HG02678 (cell line): ENCODE measurements around the gene KCNK2.

Source experiments
- ATAC-seq: cut with Tn5 transposase; IDR thresholded peaks from one replicate; pipeline ENCODE4 v1.9.1; 2021; ENCODE audit warnings: mild to moderate bottlenecking, moderate library complexity; ENCODE audit not compliant: unreplicated experiment

Gene KCNK2

GRCh38 chr1:215250913-215251312 lies 168.4 kb downstream of the KCNK2 start:
- no peak for ATAC-seq

GRCh38 chr1:215251428-215251827 lies 168.9 kb downstream of the KCNK2 start:
- no peak for ATAC-seq

- no peak for ATAC-seq
Measured at GRCh38 chr1:215252164-215252563, 169.6 kb downstream of the KCNK2 start.

- ATAC-seq, result no peak
Measured at GRCh38 chr1:215256936-215257679, 174.6 kb downstream of the KCNK2 start.

- no peak for ATAC-seq
Measured at GRCh38 chr1:215260711-215261110, 178.2 kb downstream of the KCNK2 start.

GRCh38 chr1:215262106-215262505 lies 179.6 kb downstream of the KCNK2 start:
- no peak for ATAC-seq

- no peak for ATAC-seq
Measured at GRCh38 chr1:215263636-215264035, 181.1 kb downstream of the KCNK2 start.

GRCh38 chr1:215264649-215265048 lies 182.1 kb downstream of the KCNK2 start:
- ATAC-seq, result no peak

GRCh38 chr1:215267495-215267894 lies 185.0 kb downstream of the KCNK2 start:
- no peak for ATAC-seq

GRCh38 chr1:215269955-215270354 lies 187.4 kb downstream of the KCNK2 start:
- no peak for ATAC-seq

GRCh38 chr1:215273838-215274516 lies 191.4 kb downstream of the KCNK2 start:
- no peak for ATAC-seq

GRCh38 chr1:215276582-215276981 lies 194.0 kb downstream of the KCNK2 start:
- ATAC-seq, result no peak

GRCh38 chr1:215277532-215277931 lies 195.0 kb downstream of the KCNK2 start:
- ATAC-seq, result no peak

- ATAC-seq, result no peak
Measured at GRCh38 chr1:215279682-215280081, 197.1 kb downstream of the KCNK2 start.

GRCh38 chr1:215282557-215282956 lies 200.0 kb downstream of the KCNK2 start:
- ATAC-seq, result no peak

- ATAC-seq, result no peak
Measured at GRCh38 chr1:215285013-215285800, 202.7 kb downstream of the KCNK2 start.
